PC-9 (cell line): Measurements from ENCODE around the gene NR6A1.

Source experiments
- CTCF ChIP-seq: fragments of 200-600 bp; sonication (generic); conservative IDR thresholded peaks from 2 replicates; pipeline ENCODE4 v1.6.1; 2017; ENCODE audit warnings: mixed run types, antibody characterized with exemption, mild to moderate bottlenecking, moderate library complexity
- EZH2 ChIP-seq: fragments of 200-600 bp; sonication (generic); IDR thresholded peaks from 2 replicates; pipeline ENCODE4 v1.8.0; 2017; ENCODE audit warnings: antibody characterized with exemption, low read depth

GRCh38 chr9:124659099-124659659 lies 111.9 kb downstream of the NR6A1 start:
- TF ChIP-seq CTCF = no peak
- TF ChIP-seq EZH2 = no peak
